ENCODE data around the gene UBR4.
"Not testable (repeated sequence)": the region's sequence is repeated elsewhere in the genome, so short reads cannot be mapped to it uniquely, and the experiment has no call there.

UBR4 gene

GRCh38 chr1:19219451-19219850 lies 9.4 kb upstream of the UBR4 start:
- DNase-seq, result no peak

GRCh38 chr1:19216585-19216984 lies 6.5 kb upstream of the UBR4 start:
- not testable (repeated sequence) for DNase-seq

GRCh38 chr1:19213580-19213979 lies 3.5 kb upstream of the UBR4 start:
- no peak for DNase-seq

GRCh38 chr1:19212167-19212566 lies 2.1 kb upstream of the UBR4 start:
- DNase-seq, result no peak

- DNase-seq, result no peak
These were observed 895 bp upstream of the UBR4 start for GRCh38 chr1:19210772-19211549.

GRCh38 chr1:19209439-19209989 lies 552 bp downstream of the UBR4 start:
- DNase-seq, result no peak

- no peak for DNase-seq
These were observed 1.2 kb downstream of the UBR4 start for GRCh38 chr1:19208710-19209438.

- DNase-seq, result no peak
These were observed 3.1 kb downstream of the UBR4 start for GRCh38 chr1:19206947-19207346.

GRCh38 chr1:19205845-19206244 lies 4.2 kb downstream of the UBR4 start:
- DNase-seq, result no peak

GRCh38 chr1:19205403-19205802 lies 4.7 kb downstream of the UBR4 start:
- no peak for DNase-seq

GRCh38 chr1:19204446-19205266 lies 5.4 kb downstream of the UBR4 start:
- no peak for DNase-seq

GRCh38 chr1:19203440-19203839 lies 6.6 kb downstream of the UBR4 start:
- no peak for DNase-seq

GRCh38 chr1:19202396-19202795 lies 7.7 kb downstream of the UBR4 start:
- no peak for DNase-seq

GRCh38 chr1:19199969-19200604 lies 10.0 kb downstream of the UBR4 start:
- no peak for DNase-seq

- DNase-seq, result no peak
These were observed 10.6 kb downstream of the UBR4 start for GRCh38 chr1:19199329-19199968.

GRCh38 chr1:19198820-19199219 lies 11.2 kb downstream of the UBR4 start:
- DNase-seq, result no peak

- DNase-seq, result no peak
These were observed 12.2 kb downstream of the UBR4 start for GRCh38 chr1:19197845-19198244.

GRCh38 chr1:19196331-19196730 lies 13.7 kb downstream of the UBR4 start:
- no peak for DNase-seq

- DNase-seq, result no peak
These were observed 17.1 kb downstream of the UBR4 start for GRCh38 chr1:19193004-19193403.

GRCh38 chr1:19191811-19192210 lies 18.3 kb downstream of the UBR4 start:
- no peak for DNase-seq

- no peak for DNase-seq
These were observed 19.6 kb downstream of the UBR4 start for GRCh38 chr1:19190468-19190867.

- no peak for DNase-seq
These were observed 20.8 kb downstream of the UBR4 start for GRCh38 chr1:19189270-19189669.
